HepG2 (cell line): ENCODE data around the gene FANCF. TPM values are rescaled to one million over a fixed set of nuclear protein-coding genes. Genes with fewer than 3 reads are reported as not detected.

ENCODE experiments used
- ATAC-seq: fragments of 200-7000 bp; cut with Tn5 transposase; 3 replicates; pipeline ENCODE4 v1.9.1; 2020; ENCODE audit warnings: mild to moderate bottlenecking, moderate library complexity
- BruUV-seq: library from RNA; stranded (reverse); fragments of 400-500 nt; replicated peaks from 2 replicates; lab custom pipeline; 2021; lab: Mats Ljungman, UMichigan
- CTCF ChIA-PET: fragments of 300-600 bp; formaldehyde crosslinking; extraction: SDS; loops from one replicate; lab custom pipeline; 2021; ENCODE audit warnings: low total read pairs, inconsistent platforms, low intra/inter-chr PET ratio; lab: Yijun Ruan, JAX
- POLR2A ChIA-PET: fragments of 350-600 bp; sonication (Branson Sonifier 250); formaldehyde crosslinking; loops from one replicate; lab custom pipeline; 2020; ENCODE audit warnings: antibody characterized with exemption, inconsistent platforms; lab: Yijun Ruan, JAX
- DNase-seq: peaks from one replicate; pipeline ENCODE4 v3.0.0-alpha.2; 2015; ENCODE audit warnings: low spot score
- FAIRE-seq: peaks from 3 replicates; lab custom pipeline; 2011; peaks lifted over from hg19 to GRCh38; lab: Jason Lieb, UNC
- H2AFZ ChIP-seq: one replicate; pipeline ENCODE4 v1.6.1; 2011; ENCODE audit warnings: low read length, inconsistent platforms
- H3K27ac ChIP-seq: fragments of 300-600 bp; 3 replicates; pipeline ENCODE4 v1.8.0; 2011; ENCODE audit warnings: mixed run types, mild to moderate bottlenecking, mixed read lengths, low read length, inconsistent platforms; ENCODE audit not compliant: insufficient read depth; ENCODE audit errors: extremely low read length
- H3K27me3 ChIP-seq, 2 experiments: fragments of 200-600 bp in 1 of 2; 2 replicates in 1 of 2; 3 replicates in 1 of 2; pipeline versions ENCODE4 v1.6.0 to v1.8.0; 2011; ENCODE audit warnings: low read length in 2 of 2, mild to moderate bottlenecking in 2 of 2, moderate library complexity in 2 of 2, inconsistent platforms in 1 of 2; ENCODE audit not compliant: insufficient read depth in 2 of 2, control insufficient read depth in 1 of 2
- H3K36me3 ChIP-seq, 2 experiments: fragments of 200-600 bp in 1 of 2; replicated peaks in 1 of 2; 2 replicates in 1 of 2; 3 replicates in 1 of 2; pipeline versions ENCODE4 v1.5.1 to v1.8.0; 2011; ENCODE audit warnings: low read length in 2 of 2, inconsistent platforms in 1 of 2; ENCODE audit not compliant: insufficient read depth in 2 of 2, control insufficient read depth in 1 of 2
- H3K4me1 ChIP-seq: 2 replicates; pipeline ENCODE4 v1.5.1; 2012; ENCODE audit warnings: low read length, inconsistent platforms; ENCODE audit not compliant: insufficient read depth
- H3K4me2 ChIP-seq: 2 replicates; pipeline ENCODE4 v1.6.0; 2011; ENCODE audit warnings: low read depth, low read length, inconsistent platforms
- H3K4me3 ChIP-seq, 3 experiments: fragments of 200-600 bp in 1 of 3; sonication (generic), shearing (Covaris generic) in 1 of 3; replicated peaks in 1 of 3; 2 replicates each; pipeline ENCODE4 v1.5.1; 2011 to 2016; ENCODE audit warnings: low read length in 3 of 3, inconsistent platforms in 2 of 3, low read depth in 2 of 3, mild to moderate bottlenecking in 2 of 3, control low read depth in 1 of 3, mixed read lengths in 1 of 3; ENCODE audit not compliant: insufficient read depth in 1 of 3
- H3K79me2 ChIP-seq: one replicate; pipeline ENCODE4 v1.6.1; 2011; ENCODE audit warnings: low read length, inconsistent platforms; ENCODE audit not compliant: insufficient read depth
- H3K9ac ChIP-seq: 2 replicates; pipeline ENCODE4 v1.6.0; 2011; ENCODE audit warnings: mild to moderate bottlenecking, low read depth, low read length, inconsistent platforms; ENCODE audit not compliant: insufficient read depth
- H3K9me3 ChIP-seq: 2 replicates; pipeline ENCODE4 v1.5.1; 2012; ENCODE audit warnings: mild to moderate bottlenecking, low read length
- H4K20me1 ChIP-seq: 2 replicates; pipeline ENCODE4 v1.6.0; 2011; ENCODE audit warnings: inconsistent platforms, mild to moderate bottlenecking, low read length, moderate library complexity; ENCODE audit not compliant: insufficient read depth
- FOXP1 ChIP-seq, 2 experiments: fragments of 450-650 bp in 1 of 2; IDR thresholded peaks; 2 replicates each; pipeline ENCODE4 v1.6.1; 2017 to 2018; ENCODE audit warnings: antibody characterized with exemption in 1 of 2
- KAT8 ChIP-seq: IDR thresholded peaks from 2 replicates; pipeline ENCODE4 v1.6.1; 2016; ENCODE audit warnings: missing genetic modification reagents, missing compliant biosample characterization
- MED1 ChIP-seq: sonication (generic); formaldehyde crosslinking; IDR thresholded peaks from 2 replicates; pipeline ENCODE4 v1.4.0; 2020; ENCODE audit warnings: missing genetic modification reagents
- ZHX2 ChIP-seq, 2 experiments: sonication (generic) in 1 of 2; formaldehyde crosslinking in 1 of 2; IDR thresholded peaks; 2 replicates each; pipeline versions ENCODE4 v1.6.1 to v1.9.0; 2014 to 2022; ENCODE audit warnings: antibody characterized with exemption in 1 of 2, borderline replicate concordance in 1 of 2, inconsistent platforms in 1 of 2, low read depth in 1 of 2, missing genetic modification reagents in 1 of 2
- WGBS: methylation state at CpG from one replicate; pipeline ENCODE4 v1.1.6; 2017; ENCODE audit warnings: low lambda C conversion rate; 5-methylcytosine and 5-hydroxymethylcytosine counted together
- in situ Hi-C: cut with HindIII; loops from 2 replicates; pipeline ENCODE4 v1.10.0; 2017; ENCODE audit warnings: low pct_unique_long_range_greater_than_20kb; ENCODE audit not compliant: extremely low pct_ligation_motif_present
- intact Hi-C: fragments of 100-400 bp; cut with micrococcal nuclease; formaldehyde crosslinking; loops from one replicate; pipeline ENCODE4 v1.10.0; 2022; ENCODE audit not compliant: unreplicated experiment
- polyA plus RNA-seq, 8 experiments: library from polyadenylated mRNA; depleted of rRNA in 3 of 8; stranded (reverse) in 7 of 8; unstranded in 1 of 8; fragments of >200 nt; fragmentation: Illumina TruSeq in 4 of 8; extraction: Trizol in 4 of 8; gene quantifications; 2 replicates each; pipeline versions ENCODE4 v1.2.1 to v1.2.3, GENCODE V29; 2011 to 2016; ENCODE audit warnings: low read depth in 4 of 8, missing spikeins in 1 of 8, mixed read lengths in 1 of 8; ENCODE audit not compliant: insufficient read depth in 1 of 8
- total RNA-seq, 5 experiments: library from RNA; depleted of rRNA; stranded (reverse); fragments of >200 nt; fragmentation: Illumina TruSeq; extraction: Trizol; gene quantifications; 2 replicates each; pipeline ENCODE4 v1.2.3, GENCODE V29; 2016; ENCODE audit warnings: low read depth in 1 of 5

The FANCF gene
- total and polyA plus RNA-seq, 2 of the 13 experiments (the other 11 are each of a cell fraction or from before 2014, with no cell fraction given), result 2.5 to 9.7 TPM

GRCh38 chr11:22659783-22660182 lies 34.2 kb upstream of the FANCF start (continued):
- TF ChIP-seq KAT8 (CRISPR knock-in tag) (no peak), ZHX2 (IDR thresholded peaks at IDR 0.05; ENCODE audit: low read depth) (no peak), ZHX2 (CRISPR knock-in tag; IDR thresholded peaks at IDR 0.05; ENCODE audit: borderline replicate concordance) (no peak)

GRCh38 chr11:22657101-22657694 lies 31.6 kb upstream of the FANCF start:
- no peaks in the 10 kb centered on the region for H3K9me3 ChIP-seq
- no peak overlapping the region for H2AFZ ChIP-seq
- H3K4me1 ChIP-seq, result peaks cover 12% of the 10 kb centered on the region
- H3K4me2 ChIP-seq, result no peak overlapping the region
- WGBS, result 100% methylated on average over 1 of the region's 1 CpG
- no peak overlapping the region for H3K27ac ChIP-seq
- FAIRE-seq, result no peak
- CTCF ChIA-PET, result no interaction called here
- no peaks in the 10 kb centered on the region for H3K27me3 ChIP-seq
- intact Hi-C loops, result no loop called here
- no TSS peak for BruUV-seq
- no peaks in the 10 kb centered on the region for H3K36me3 ChIP-seq
- no peak for TF ChIP-seq FOXP1 (IDR thresholded peaks at IDR 0.05)
- TF ChIP-seq FOXP1 (CRISPR knock-in tag; IDR thresholded peaks at IDR 0.05), result peak; percentile 31; the same call in 1 of the 2 replicates
- TF ChIP-seq MED1 (CRISPR knock-in tag), result no peak
- H4K20me1 ChIP-seq, result no peaks in the 10 kb centered on the region
- ATAC-seq, result peak; percentile 51; the same call in 2 of the 3 replicates
- no peak for DNase-seq
- no peak overlapping the region for H3K9ac ChIP-seq
- no peak overlapping the region for H3K4me3 ChIP-seq
- H3K79me2 ChIP-seq, result no peaks in the 10 kb centered on the region
- in situ Hi-C loops, result no loop called here
- POLR2A ChIA-PET, result interaction anchor here (1.6 to 2.4 kb wide), 2 partner anchors 9 to 22 kb away, joined by 9 to 12 read pairs; partner anchors contain the start of gene GAS2
